ENCODE data around the gene SEPTIN8.

DNA sequence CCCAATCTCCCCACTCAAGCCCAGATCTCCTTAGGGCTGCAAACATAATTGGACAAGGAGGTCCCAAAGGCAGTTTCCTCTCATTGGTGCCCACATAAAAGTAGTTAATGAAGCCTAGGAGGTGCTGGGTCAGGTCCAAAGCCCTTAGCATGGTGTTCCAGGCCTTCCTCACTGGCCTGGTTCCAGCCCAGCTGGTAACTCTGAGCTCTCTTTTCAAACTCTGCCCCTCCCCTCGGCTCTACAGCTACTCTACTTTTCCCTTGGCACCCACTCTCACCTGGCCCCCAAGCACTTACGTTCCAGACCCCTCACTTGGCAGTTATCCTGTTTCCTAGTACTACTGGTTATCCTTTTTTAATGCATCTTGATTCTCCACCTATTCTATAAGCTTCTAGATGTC, 9.9 kb downstream of the SEPTIN8 start:
- TF ChIP-seq, protein P1, sequence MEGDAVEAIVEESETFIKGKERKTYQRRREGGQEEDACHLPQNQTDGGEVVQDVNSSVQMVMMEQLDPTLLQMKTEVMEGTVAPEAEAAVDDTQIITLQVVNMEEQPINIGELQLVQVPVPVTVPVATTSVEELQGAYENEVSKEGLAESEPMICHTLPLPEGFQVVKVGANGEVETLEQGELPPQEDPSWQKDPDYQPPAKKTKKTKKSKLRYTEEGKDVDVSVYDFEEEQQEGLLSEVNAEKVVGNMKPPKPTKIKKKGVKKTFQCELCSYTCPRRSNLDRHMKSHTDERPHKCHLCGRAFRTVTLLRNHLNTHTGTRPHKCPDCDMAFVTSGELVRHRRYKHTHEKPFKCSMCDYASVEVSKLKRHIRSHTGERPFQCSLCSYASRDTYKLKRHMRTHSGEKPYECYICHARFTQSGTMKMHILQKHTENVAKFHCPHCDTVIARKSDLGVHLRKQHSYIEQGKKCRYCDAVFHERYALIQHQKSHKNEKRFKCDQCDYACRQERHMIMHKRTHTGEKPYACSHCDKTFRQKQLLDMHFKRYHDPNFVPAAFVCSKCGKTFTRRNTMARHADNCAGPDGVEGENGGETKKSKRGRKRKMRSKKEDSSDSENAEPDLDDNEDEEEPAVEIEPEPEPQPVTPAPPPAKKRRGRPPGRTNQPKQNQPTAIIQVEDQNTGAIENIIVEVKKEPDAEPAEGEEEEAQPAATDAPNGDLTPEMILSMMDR (IDR thresholded peaks at IDR 0.05 in 4 of 5, conservative IDR thresholded peaks at IDR 0.05 in 1 of 5), result no peak
- TF ChIP-seq POLR2A (IDR thresholded peaks at IDR 0.05), result no peak
